HG02588 (cell line): ENCODE results near the gene TNS3.
"Not testable (repeated sequence)": the region's sequence is repeated elsewhere in the genome, so short reads cannot be mapped to it uniquely, and the experiment has no call there.

Source experiments
- ATAC-seq: cut with Tn5 transposase; IDR thresholded peaks from one replicate; pipeline ENCODE4 v1.9.1; 2021; ENCODE audit warnings: mild to moderate bottlenecking, moderate library complexity; ENCODE audit not compliant: unreplicated experiment

The TNS3 gene

GRCh38 chr7:47454974-47455871 lies 126.7 kb downstream of the TNS3 start:
- no peak for ATAC-seq

- ATAC-seq, result no peak
Measured at GRCh38 chr7:47454069-47454973, 127.6 kb downstream of the TNS3 start.

GRCh38 chr7:47453093-47454061 lies 128.5 kb downstream of the TNS3 start:
- no peak for ATAC-seq

DNA sequence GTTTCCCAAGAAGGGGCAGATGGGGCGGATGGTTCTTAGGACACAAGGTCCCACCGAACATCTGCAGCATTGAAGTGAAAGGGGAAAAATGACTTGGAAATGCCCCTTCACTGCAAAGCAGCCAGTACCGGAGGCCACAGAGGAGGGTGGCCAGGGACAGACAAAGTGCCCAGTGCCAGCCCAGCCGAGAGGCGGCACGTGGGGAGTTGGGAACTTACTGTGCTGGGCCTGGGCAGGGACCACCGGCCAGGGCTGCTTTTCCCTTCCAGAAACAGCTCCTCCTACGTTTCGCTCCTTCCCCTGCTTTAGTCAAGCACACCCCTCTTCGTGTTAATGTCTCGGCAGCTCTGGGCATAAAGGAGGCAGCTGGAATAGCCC lies 129.2 kb downstream of the TNS3 start:
- no peak for ATAC-seq

- ATAC-seq, result no peak
Measured at GRCh38 chr7:47452295-47452694, 129.6 kb downstream of the TNS3 start.

DNA sequence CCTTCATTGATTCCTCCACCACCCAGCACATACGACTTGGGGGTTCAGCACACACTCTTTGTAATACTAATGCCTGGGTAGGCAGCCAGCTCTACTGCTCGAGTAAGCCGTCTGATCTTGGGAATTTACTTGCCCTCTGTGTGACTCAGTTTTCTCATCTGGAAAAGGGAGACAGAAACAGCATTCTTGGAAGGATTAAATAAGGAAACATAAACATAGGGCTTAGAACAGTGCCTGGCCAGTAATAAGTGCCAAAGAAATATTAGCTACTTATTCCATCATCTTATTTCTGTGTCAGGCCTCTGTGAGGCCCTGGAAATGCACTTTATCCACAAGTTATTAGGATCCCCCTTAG lies 130.1 kb downstream of the TNS3 start:
- ATAC-seq, result no peak

DNA sequence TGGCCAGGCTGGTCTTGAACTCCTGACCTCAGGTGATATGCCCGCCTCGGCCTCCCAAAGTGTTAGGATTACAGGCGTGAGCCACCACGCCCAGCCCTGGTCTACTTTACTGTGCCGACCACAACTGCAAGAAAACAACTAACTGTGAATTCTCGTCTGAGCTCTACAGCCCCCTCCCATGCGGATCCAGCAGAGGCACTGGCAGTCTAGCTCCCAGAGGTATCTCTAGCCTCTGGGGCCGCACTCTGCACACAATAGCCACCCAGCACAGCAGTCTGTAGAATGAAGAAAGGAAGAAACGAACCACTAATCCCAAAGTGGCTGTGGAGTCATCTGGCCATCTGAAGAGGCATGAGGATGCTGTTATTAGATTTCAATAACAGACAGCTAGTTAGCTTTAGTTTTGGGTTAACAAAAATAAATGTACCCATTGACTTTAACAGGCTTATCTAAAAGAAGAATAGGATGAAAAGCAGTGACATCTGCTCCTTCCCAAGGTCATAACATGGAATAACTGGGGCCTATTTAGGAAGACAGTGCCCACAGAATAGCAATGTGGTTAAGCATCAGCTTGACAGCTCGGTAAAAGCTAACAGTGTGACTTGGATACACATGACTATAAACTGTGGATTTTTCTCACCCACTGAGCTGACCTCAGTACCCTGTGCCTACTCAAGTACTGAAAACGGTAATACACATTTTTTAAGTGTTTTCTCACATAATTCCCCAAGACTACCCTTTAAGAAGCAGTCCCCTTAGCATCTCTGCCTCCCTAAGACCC lies 131.9 kb downstream of the TNS3 start:
- ATAC-seq, result no peak

GRCh38 chr7:47448971-47449370 lies 132.9 kb downstream of the TNS3 start:
- ATAC-seq, result no peak

GRCh38 chr7:47447621-47448349 lies 134.1 kb downstream of the TNS3 start:
- ATAC-seq, result no peak

DNA sequence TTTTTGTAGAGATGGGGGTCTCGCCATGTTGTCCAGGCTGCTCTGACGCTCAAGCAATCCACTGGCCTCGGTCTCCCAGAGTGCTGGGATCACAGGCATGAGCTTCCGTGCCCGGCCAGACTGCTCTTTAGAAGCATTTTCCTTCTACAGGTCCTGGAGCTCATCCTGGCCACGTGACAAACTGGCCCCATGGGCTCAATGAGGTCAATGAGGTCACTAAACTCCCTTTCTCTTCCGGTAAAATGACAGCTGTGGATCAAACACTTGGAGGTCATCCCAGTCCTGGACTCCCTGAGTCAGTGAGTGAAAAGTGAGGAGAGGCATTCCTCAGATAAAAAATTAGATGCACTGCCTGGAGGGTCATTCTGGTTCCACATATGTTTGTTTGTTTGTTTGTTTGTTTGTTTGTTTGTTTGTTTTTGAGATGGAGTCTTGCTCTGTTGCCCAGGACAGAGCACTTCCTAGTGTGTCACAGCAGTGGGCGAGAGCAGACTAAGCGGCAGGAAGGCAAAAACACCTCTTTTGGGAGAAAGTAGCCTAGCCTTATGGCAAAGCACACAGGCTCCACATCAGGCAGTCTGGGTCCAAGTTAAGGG lies 134.9 kb downstream of the TNS3 start:
- ATAC-seq, result no peak

DNA sequence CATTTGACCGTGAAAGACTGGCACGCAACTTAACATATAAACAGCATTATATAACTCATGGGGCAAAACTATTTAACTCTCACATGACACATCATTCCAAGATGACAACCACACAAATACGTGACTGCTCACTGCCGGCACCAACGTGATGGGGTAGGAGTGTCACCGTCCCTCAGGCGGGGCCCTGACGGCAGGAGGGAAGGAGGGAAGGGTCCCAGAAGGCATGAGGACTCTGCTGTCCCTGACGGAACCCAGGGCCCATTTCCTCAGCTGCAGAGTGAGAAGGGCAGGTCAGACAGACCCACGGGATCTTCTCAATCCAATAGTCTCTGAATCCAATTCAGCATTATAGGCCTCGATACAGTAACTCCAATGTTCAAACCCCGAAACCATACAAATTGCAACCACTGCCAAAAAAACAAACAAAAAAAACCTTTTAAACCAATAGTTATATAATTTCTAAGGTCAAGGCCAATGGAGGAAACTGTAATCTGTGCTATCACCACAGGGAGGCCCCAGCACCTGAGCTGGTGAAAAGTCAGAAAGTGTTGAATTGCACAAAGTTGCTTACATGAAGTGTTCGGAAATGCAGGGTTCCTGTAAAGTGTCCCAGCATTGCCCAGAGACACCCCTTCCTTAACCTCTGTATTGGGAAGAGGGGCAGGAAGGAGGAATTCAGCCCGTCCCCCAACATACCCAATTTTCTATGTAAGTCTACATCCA lies 137.4 kb downstream of the TNS3 start:
- no peak for ATAC-seq

DNA sequence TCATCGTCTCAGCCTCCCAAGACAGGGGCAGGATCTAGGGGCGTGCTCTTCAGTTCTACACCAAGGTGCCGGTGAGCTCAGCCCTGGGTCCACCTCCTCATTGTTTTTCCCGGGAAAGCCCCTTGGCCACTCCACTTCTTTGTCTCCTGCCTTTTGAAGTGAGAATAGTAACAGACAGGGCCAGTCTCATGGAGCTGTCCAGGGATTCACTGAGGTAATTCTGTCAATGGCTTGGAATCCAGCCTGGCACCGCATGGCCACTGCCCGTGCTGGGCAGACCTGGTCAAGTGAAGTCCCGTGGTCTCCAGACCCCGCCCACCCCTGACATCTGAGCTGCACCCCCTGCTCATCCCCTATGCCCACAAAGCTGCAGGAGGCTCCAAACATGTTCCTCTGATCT lies 138.9 kb downstream of the TNS3 start:
- ATAC-seq, result no peak

GRCh38 chr7:47442605-47442865 lies 139.4 kb downstream of the TNS3 start:
- ATAC-seq, result no peak

- ATAC-seq, result no peak
Measured at GRCh38 chr7:47441796-47442604, 139.9 kb downstream of the TNS3 start.

DNA sequence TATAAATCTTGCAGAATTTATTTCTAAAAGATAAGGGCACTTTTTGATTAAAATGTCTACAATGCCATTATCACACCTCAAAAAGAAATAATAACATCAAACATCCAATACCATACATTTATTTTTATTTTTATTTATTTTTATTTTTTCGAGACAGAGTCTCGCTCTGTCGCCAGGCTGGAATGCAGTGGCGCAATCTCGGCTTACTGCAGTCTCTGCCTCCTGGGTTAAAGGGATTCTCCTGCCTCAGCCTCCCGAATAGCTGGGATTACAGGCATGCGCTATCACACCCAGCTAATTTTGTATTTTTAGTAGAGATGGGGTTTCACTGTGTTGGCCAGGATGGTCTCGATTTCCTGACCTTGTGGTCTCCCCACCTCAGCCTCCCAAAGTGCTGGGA lies 140.9 kb downstream of the TNS3 start:
- ATAC-seq, result not testable (repeated sequence)

- ATAC-seq, result no peak
Measured at GRCh38 chr7:47440320-47440719, 141.6 kb downstream of the TNS3 start.

DNA sequence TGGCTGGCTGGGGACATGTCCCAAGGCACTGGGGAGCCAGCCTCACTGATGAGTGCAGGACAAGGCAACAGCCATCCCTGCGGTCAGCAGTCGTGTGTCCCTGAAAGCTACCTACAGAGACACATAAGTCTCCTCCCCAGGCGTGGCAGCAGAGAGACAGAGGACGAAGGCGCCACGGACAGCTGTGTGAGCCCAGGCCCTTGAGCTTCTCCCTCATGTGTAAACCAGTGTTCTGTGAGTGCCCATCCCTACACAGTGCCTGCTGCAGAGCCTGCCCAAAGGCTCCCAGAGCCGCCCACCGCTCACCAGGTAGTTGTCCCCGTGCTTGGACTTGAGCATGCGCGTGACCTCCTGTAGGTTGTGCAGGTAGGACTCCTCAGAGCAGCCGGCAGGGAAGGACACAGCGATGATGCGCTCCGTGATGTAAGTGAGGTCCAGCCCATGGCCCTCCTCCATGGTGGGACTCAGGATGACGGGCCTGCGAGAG lies 142.7 kb downstream of the TNS3 start:
- no peak for ATAC-seq
